K562 treated with DMSO at 1 percent for 4 hours (cell line): Measurements from ENCODE around the gene ACBD7. TPM values are rescaled to one million over a fixed set of nuclear protein-coding genes. Genes with fewer than 3 reads are reported as not detected.

ENCODE experiments used
- total RNA-seq: library from RNA; unstranded; fragments of 300-600 nt; gene quantifications from 2 replicates; pipeline ENCODE4 v1.2.3, GENCODE V29; 2022; ENCODE audit not compliant: insufficient read depth

The ACBD7 gene
- not detected in 2 replicates for total RNA-seq

GRCh38 chr10:15088428-15089261, at the start of gene ACBD7:
ACBD7 (minus strand) TSS chr10:15088776; CDS start chr10:15088728, 48 bp downstream.

GRCh38 chr10:15097011-15097812, 8.6 kb upstream of the ACBD7 start, which contains the start of gene RPP38:
RPP38 (plus strand) TSS chr10:15097355; CDS start chr10:15103315, 5,960 bp downstream.

GRCh38 chr10:15043674-15044073, 44.9 kb downstream of the ACBD7 start, which contains the start of gene OLAH:
OLAH (plus strand) TSS chr10:15043943; CDS start chr10:15047289, 3,346 bp downstream.

Other genes starting within 250 kb of the ACBD7 start
- 9.4 and 15.0 TPM in 2 replicates for gene SUV39H2, start 209.9 kb downstream of the ACBD7 start, total RNA-seq
- 5.5 and 8.1 TPM in 2 replicates for gene DCLRE1C, start 134.7 kb downstream of the ACBD7 start, total RNA-seq
- not detected in 2 replicates for gene MEIG1, start 129.4 kb downstream of the ACBD7 start, total RNA-seq
- 1.5 TPM in 1 of 2 replicates, not detected in the other for gene OLAH, start 44.8 kb downstream of the ACBD7 start, total RNA-seq
- gene RPP38, start 8.6 kb upstream of the ACBD7 start, total RNA-seq, result 16.3 and 24.3 TPM in 2 replicates
- 17.9 and 18.1 TPM in 2 replicates for gene NMT2, start 79.9 kb upstream of the ACBD7 start, total RNA-seq